AG09319 (cell line): Measurements from ENCODE around the gene METAP2.

Experiments
- DNase-seq: peaks from one replicate; pipeline ENCODE4 v3.0.0-alpha.2; 2010; ENCODE audit warnings: low read depth; ENCODE audit errors: extremely low read depth
- CTCF ChIP-seq: IDR thresholded peaks from 2 replicates; pipeline ENCODE4 v1.5.1; 2011; ENCODE audit warnings: low read depth, mild to moderate bottlenecking, inconsistent platforms, low read length, moderate library complexity

METAP2 gene

GRCh38 chr12:95544756-95545155, 70.8 kb downstream of the METAP2 start:
- no peak for TF ChIP-seq CTCF
- no peak for DNase-seq

GRCh38 chr12:95545303-95545702, 71.4 kb downstream of the METAP2 start:
- no peak for TF ChIP-seq CTCF
- no peak for DNase-seq

- TF ChIP-seq CTCF, result no peak
- no peak for DNase-seq
Observed at GRCh38 chr12:95545731-95546490, 72.0 kb downstream of the METAP2 start.

GRCh38 chr12:95546491-95546813, 72.5 kb downstream of the METAP2 start:
- TF ChIP-seq CTCF, result no peak
- DNase-seq, result no peak

- DNase-seq, result no peak
- TF ChIP-seq CTCF, result no peak
Observed at GRCh38 chr12:95547522-95548055, 73.6 kb downstream of the METAP2 start.

GRCh38 chr12:95548056-95548538, 74.1 kb downstream of the METAP2 start:
- TF ChIP-seq CTCF, result no peak
- DNase-seq, result no peak

GRCh38 chr12:95548539-95549391, 74.8 kb downstream of the METAP2 start:
- TF ChIP-seq CTCF, result no peak
- no peak for DNase-seq
